H1 (cell line): ENCODE data around the gene AXIN2. TPM values are rescaled to one million over a fixed set of nuclear protein-coding genes. Genes with fewer than 3 reads are reported as not detected.

Experiments used
- polyA plus RNA-seq, 7 experiments: library from polyadenylated mRNA; depleted of rRNA in 3 of 7; stranded (reverse) in 5 of 7; unstranded in 2 of 7; fragments of >200 nt in 5 of 7; fragments of 200-250 nt in 2 of 7; gene quantifications; 1 replicate in 5 of 7; 2 replicates in 1 of 7; 4 replicates in 1 of 7; pipeline versions ENCODE4 v1.2.1 to v1.2.3, GENCODE V29; 2011 to 2013; ENCODE audit warnings: missing spikeins in 2 of 7, mixed read lengths in 2 of 7
- total RNA-seq: library from RNA; stranded (reverse); fragmentation: NEBNext Ultra II Directional; extraction: Animal tissue kit (Norgen Biotek cat#: 25700); gene quantifications from 2 replicates; pipeline ENCODE4 v1.2.1, GENCODE V29; 2021
- TF ChIP-seq, protein P1 (sequence below): fragments of 300-600 bp; sonication (generic); IDR thresholded peaks from 2 replicates; pipeline ENCODE4 v1.7.1; 2012; ENCODE audit warnings: low read length, moderate library complexity, mild to moderate bottlenecking, inconsistent platforms; ENCODE audit not compliant: insufficient replicate concordance

Gene AXIN2
- total and polyA plus RNA-seq, 2 of the 8 experiments (the other 6 are each of a cell fraction or from before 2014, with no cell fraction given), result 17.7 to 33.4 TPM

DNA sequence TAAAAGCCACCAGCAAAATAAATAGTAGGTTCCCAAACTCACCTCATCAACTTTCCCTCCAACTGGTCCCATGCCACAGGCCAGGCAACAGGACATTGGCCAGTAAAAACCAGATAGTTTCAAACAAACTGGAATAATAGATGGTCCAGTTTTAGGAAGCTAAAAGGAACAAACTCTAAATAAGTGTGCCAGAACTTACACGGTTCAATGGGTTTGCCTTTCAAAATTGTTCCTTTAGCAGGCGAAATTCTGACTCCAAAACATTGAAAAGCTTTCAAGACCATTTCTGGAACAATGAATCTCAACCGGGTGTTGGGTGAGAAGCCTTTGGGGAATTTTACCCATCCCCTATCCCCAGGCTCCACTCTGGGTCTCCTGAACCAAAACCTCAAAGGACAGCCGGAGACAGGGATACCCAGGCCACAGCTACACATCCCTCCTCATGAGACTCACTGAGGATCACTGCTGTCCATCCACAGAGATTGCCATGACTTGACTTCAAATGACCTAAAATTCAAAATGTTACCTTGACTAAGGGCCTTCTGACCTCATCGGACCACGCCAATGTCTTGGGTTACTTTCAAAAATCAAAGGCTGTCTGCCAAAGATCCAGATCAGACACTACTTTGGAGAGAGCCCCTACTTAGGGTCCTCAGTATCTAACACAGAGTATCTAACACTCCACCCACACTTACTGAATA, 13.0 kb downstream of the AXIN2 start (continued):
- TF ChIP-seq, protein P1, sequence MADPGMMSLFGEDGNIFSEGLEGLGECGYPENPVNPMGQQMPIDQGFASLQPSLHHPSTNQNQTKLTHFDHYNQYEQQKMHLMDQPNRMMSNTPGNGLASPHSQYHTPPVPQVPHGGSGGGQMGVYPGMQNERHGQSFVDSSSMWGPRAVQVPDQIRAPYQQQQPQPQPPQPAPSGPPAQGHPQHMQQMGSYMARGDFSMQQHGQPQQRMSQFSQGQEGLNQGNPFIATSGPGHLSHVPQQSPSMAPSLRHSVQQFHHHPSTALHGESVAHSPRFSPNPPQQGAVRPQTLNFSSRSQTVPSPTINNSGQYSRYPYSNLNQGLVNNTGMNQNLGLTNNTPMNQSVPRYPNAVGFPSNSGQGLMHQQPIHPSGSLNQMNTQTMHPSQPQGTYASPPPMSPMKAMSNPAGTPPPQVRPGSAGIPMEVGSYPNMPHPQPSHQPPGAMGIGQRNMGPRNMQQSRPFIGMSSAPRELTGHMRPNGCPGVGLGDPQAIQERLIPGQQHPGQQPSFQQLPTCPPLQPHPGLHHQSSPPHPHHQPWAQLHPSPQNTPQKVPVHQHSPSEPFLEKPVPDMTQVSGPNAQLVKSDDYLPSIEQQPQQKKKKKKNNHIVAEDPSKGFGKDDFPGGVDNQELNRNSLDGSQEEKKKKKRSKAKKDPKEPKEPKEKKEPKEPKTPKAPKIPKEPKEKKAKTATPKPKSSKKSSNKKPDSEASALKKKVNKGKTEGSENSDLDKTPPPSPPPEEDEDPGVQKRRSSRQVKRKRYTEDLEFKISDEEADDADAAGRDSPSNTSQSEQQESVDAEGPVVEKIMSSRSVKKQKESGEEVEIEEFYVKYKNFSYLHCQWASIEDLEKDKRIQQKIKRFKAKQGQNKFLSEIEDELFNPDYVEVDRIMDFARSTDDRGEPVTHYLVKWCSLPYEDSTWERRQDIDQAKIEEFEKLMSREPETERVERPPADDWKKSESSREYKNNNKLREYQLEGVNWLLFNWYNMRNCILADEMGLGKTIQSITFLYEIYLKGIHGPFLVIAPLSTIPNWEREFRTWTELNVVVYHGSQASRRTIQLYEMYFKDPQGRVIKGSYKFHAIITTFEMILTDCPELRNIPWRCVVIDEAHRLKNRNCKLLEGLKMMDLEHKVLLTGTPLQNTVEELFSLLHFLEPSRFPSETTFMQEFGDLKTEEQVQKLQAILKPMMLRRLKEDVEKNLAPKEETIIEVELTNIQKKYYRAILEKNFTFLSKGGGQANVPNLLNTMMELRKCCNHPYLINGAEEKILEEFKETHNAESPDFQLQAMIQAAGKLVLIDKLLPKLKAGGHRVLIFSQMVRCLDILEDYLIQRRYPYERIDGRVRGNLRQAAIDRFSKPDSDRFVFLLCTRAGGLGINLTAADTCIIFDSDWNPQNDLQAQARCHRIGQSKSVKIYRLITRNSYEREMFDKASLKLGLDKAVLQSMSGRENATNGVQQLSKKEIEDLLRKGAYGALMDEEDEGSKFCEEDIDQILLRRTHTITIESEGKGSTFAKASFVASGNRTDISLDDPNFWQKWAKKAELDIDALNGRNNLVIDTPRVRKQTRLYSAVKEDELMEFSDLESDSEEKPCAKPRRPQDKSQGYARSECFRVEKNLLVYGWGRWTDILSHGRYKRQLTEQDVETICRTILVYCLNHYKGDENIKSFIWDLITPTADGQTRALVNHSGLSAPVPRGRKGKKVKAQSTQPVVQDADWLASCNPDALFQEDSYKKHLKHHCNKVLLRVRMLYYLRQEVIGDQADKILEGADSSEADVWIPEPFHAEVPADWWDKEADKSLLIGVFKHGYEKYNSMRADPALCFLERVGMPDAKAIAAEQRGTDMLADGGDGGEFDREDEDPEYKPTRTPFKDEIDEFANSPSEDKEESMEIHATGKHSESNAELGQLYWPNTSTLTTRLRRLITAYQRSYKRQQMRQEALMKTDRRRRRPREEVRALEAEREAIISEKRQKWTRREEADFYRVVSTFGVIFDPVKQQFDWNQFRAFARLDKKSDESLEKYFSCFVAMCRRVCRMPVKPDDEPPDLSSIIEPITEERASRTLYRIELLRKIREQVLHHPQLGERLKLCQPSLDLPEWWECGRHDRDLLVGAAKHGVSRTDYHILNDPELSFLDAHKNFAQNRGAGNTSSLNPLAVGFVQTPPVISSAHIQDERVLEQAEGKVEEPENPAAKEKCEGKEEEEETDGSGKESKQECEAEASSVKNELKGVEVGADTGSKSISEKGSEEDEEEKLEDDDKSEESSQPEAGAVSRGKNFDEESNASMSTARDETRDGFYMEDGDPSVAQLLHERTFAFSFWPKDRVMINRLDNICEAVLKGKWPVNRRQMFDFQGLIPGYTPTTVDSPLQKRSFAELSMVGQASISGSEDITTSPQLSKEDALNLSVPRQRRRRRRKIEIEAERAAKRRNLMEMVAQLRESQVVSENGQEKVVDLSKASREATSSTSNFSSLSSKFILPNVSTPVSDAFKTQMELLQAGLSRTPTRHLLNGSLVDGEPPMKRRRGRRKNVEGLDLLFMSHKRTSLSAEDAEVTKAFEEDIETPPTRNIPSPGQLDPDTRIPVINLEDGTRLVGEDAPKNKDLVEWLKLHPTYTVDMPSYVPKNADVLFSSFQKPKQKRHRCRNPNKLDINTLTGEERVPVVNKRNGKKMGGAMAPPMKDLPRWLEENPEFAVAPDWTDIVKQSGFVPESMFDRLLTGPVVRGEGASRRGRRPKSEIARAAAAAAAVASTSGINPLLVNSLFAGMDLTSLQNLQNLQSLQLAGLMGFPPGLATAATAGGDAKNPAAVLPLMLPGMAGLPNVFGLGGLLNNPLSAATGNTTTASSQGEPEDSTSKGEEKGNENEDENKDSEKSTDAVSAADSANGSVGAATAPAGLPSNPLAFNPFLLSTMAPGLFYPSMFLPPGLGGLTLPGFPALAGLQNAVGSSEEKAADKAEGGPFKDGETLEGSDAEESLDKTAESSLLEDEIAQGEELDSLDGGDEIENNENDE, result no peak
